Stimulated activated naive B cell treated with anti-CD40 and anti-IgM and Interleukin-4, amounts not matched to agents 10 μg/mL and 1 μg/mL and 100 μg/mL, for 72 hours (primary cell): ENCODE data around the gene SOBP.

Experiments
- ATAC-seq, 2 donors: fragments of 150-1000 bp; cut with Tn5 transposase; replicated peaks; 2 replicates each; pipeline ENCODE4 v1.10.0; 2021; ENCODE audit warnings: moderate library complexity in 1 of 2
- DNase-seq: peaks from one replicate; pipeline ENCODE4 v3.0.0; 2021
- H3K27ac Mint-ChIP-seq: one replicate; pipeline ENCODE4 v1.8.0; 2022; ENCODE audit warnings: mild to moderate bottlenecking, mixed read lengths
- H3K27me3 Mint-ChIP-seq, 2 donors: one replicate each; pipeline ENCODE4 v1.8.0; 2022; ENCODE audit warnings: mixed read lengths in 2 of 2
- H3K36me3 Mint-ChIP-seq, 2 donors: one replicate each; pipeline ENCODE4 v1.8.0; 2022; ENCODE audit warnings: mixed read lengths in 2 of 2, mild to moderate bottlenecking in 1 of 2
- H3K4me1 Mint-ChIP-seq, 2 donors: one replicate each; pipeline ENCODE4 v1.8.0; 2022; ENCODE audit warnings: mixed read lengths in 2 of 2, mild to moderate bottlenecking in 1 of 2
- H3K4me3 Mint-ChIP-seq, 2 donors: one replicate each; pipeline ENCODE4 v1.8.0; 2022; ENCODE audit warnings: mild to moderate bottlenecking in 2 of 2, mixed read lengths in 2 of 2, moderate library complexity in 1 of 2
- H3K9me3 Mint-ChIP-seq, 2 donors: one replicate each; pipeline ENCODE4 v1.8.0; 2022; ENCODE audit warnings: mixed read lengths in 2 of 2, mild to moderate bottlenecking in 1 of 2

The SOBP gene

GRCh38 chr6:107647439-107647948 is 157.6 kb downstream of the SOBP start:
- Mint-ChIP-seq H3K27ac (no peak overlapping the region), H3K27me3 (no peaks in the 10 kb centered on the region), H3K4me3 (no peak overlapping the region)

GRCh38 chr6:107648983-107649382 is 159.1 kb downstream of the SOBP start:
- H3K27ac Mint-ChIP-seq: no peak overlapping the region
- peaks cover 22 to 45% of the 10 kb centered on the region in 2 donors for H3K4me1 Mint-ChIP-seq
- H3K9me3 Mint-ChIP-seq: peaks cover 1 to 4% of the 10 kb centered on the region in 2 donors
- no peak overlapping the region for H3K4me3 Mint-ChIP-seq
- DNase-seq: no peak
- peak in 1 of 2 donors; percentile 67 for ATAC-seq
- no peaks in the 10 kb centered on the region for H3K27me3 Mint-ChIP-seq
- peaks cover 0 to 3% of the 10 kb centered on the region in 2 donors for H3K36me3 Mint-ChIP-seq

More at GRCh38 chr6:107647439-107647948, 157.6 kb downstream of the SOBP start:
- Mint-ChIP-seq H3K9me3 (peaks cover 1 to 4% of the 10 kb centered on the region in 2 donors), H3K4me1 (peaks cover 22 to 45% of the 10 kb centered on the region in 2 donors), H3K36me3 (peaks cover 0 to 3% of the 10 kb centered on the region in 2 donors)
- DNase-seq: no peak
- ATAC-seq: no peak

- H3K36me3 Mint-ChIP-seq: no peaks in the 10 kb centered on the region
- H3K9me3 Mint-ChIP-seq: peaks cover 1 to 4% of the 10 kb centered on the region in 2 donors
- no peak for DNase-seq
- H3K4me1 Mint-ChIP-seq: peaks cover 38 to 59% of the 10 kb centered on the region in 2 donors
- H3K27me3 Mint-ChIP-seq: no peaks in the 10 kb centered on the region
- ATAC-seq: no peak
- H3K4me3 Mint-ChIP-seq: no peak overlapping the region
- H3K27ac Mint-ChIP-seq: no peak overlapping the region
Measured at GRCh38 chr6:107652526-107653182, 162.7 kb downstream of the SOBP start.

- ATAC-seq (no peak), DNase-seq (no peak)
- H3K4me1 Mint-ChIP-seq: peaks cover 35 to 59% of the 10 kb centered on the region in 2 donors
- no peak overlapping the region for H3K27ac Mint-ChIP-seq
- no peaks in the 10 kb centered on the region for H3K36me3 Mint-ChIP-seq
- peaks cover 1 to 4% of the 10 kb centered on the region in 2 donors for H3K9me3 Mint-ChIP-seq
- no peak overlapping the region for H3K4me3 Mint-ChIP-seq
- no peaks in the 10 kb centered on the region for H3K27me3 Mint-ChIP-seq
Measured at GRCh38 chr6:107653183-107653580, 163.3 kb downstream of the SOBP start.

GRCh38 chr6:107653861-107654394 is 164.0 kb downstream of the SOBP start:
- ATAC-seq: no peak
- Mint-ChIP-seq H3K27ac (no peak overlapping the region), H3K4me1 (peaks cover 37 to 59% of the 10 kb centered on the region in 2 donors), H3K36me3 (no peaks in the 10 kb centered on the region), H3K9me3 (peaks cover 1 to 4% of the 10 kb centered on the region in 2 donors), H3K27me3 (no peaks in the 10 kb centered on the region), H3K4me3 (no peak overlapping the region)
- DNase-seq: no peak

- H3K9me3 Mint-ChIP-seq: peaks cover 3 to 7% of the 10 kb centered on the region in 2 donors
- no peaks in the 10 kb centered on the region for H3K27me3 Mint-ChIP-seq
- DNase-seq (no peak), ATAC-seq (no peak)
- H3K4me3 Mint-ChIP-seq: no peak overlapping the region
- peak overlapping the region; percentile 70 for H3K27ac Mint-ChIP-seq
- peaks cover 3 to 4% of the 10 kb centered on the region in 2 donors for H3K36me3 Mint-ChIP-seq
- peaks cover 43 to 64% of the 10 kb centered on the region in 2 donors for H3K4me1 Mint-ChIP-seq
Measured at GRCh38 chr6:107654764-107655163, 164.8 kb downstream of the SOBP start.

GRCh38 chr6:107655245-107655644 is 165.3 kb downstream of the SOBP start:
- Mint-ChIP-seq H3K4me1 (peaks cover 45 to 66% of the 10 kb centered on the region in 2 donors), H3K9me3 (peaks cover 3 to 7% of the 10 kb centered on the region in 2 donors), H3K4me3 (no peak overlapping the region), H3K36me3 (peaks cover 3 to 4% of the 10 kb centered on the region in 2 donors), H3K27me3 (no peaks in the 10 kb centered on the region), H3K27ac (peak overlapping the region; percentile 70)
- no peak for ATAC-seq
- DNase-seq: no peak

GRCh38 chr6:107655864-107656263 is 165.9 kb downstream of the SOBP start:
- peak overlapping the region; percentile 53 for H3K27ac Mint-ChIP-seq
- ATAC-seq (no peak), DNase-seq (no peak)
- H3K4me1 Mint-ChIP-seq: peaks cover 46 to 72% of the 10 kb centered on the region in 2 donors
- peaks cover 3 to 7% of the 10 kb centered on the region in 2 donors for H3K9me3 Mint-ChIP-seq
- H3K4me3 Mint-ChIP-seq: no peak overlapping the region
- H3K27me3 Mint-ChIP-seq: no peaks in the 10 kb centered on the region
- H3K36me3 Mint-ChIP-seq: peaks cover 3 to 4% of the 10 kb centered on the region in 2 donors

GRCh38 chr6:107656401-107656800 is 166.5 kb downstream of the SOBP start:
- Mint-ChIP-seq H3K4me1 (peaks cover 48 to 77% of the 10 kb centered on the region in 2 donors), H3K27me3 (no peaks in the 10 kb centered on the region), H3K4me3 (peak overlapping the region in 1 of 2 donors; percentile 14), H3K27ac (peak overlapping the region; percentile 84), H3K9me3 (peaks cover 3 to 7% of the 10 kb centered on the region in 2 donors), H3K36me3 (peaks cover 3 to 4% of the 10 kb centered on the region in 2 donors)
- DNase-seq (no peak), ATAC-seq (no peak)

GRCh38 chr6:107656883-107657282 is 167.0 kb downstream of the SOBP start:
- ATAC-seq (no peak), DNase-seq (no peak)
- peaks cover 3 to 4% of the 10 kb centered on the region in 2 donors for H3K36me3 Mint-ChIP-seq
- no peaks in the 10 kb centered on the region for H3K27me3 Mint-ChIP-seq
- H3K4me3 Mint-ChIP-seq: peak overlapping the region in 1 of 2 donors; percentile 14
- peaks cover 50 to 80% of the 10 kb centered on the region in 2 donors for H3K4me1 Mint-ChIP-seq
- peak overlapping the region; percentile 84 for H3K27ac Mint-ChIP-seq
- peaks cover 3 to 7% of the 10 kb centered on the region in 2 donors for H3K9me3 Mint-ChIP-seq

- no peak for DNase-seq
- Mint-ChIP-seq H3K27ac (peak overlapping the region; percentile 84), H3K27me3 (no peaks in the 10 kb centered on the region), H3K4me3 (peak overlapping the region; percentile 58 to 67), H3K4me1 (peaks cover 53 to 83% of the 10 kb centered on the region in 2 donors), H3K36me3 (peaks cover 3 to 4% of the 10 kb centered on the region in 2 donors), H3K9me3 (peaks cover 2 to 4% of the 10 kb centered on the region in 2 donors)
- ATAC-seq: no peak
Measured at GRCh38 chr6:107657373-107657754, 167.4 kb downstream of the SOBP start.

GRCh38 chr6:107657755-107658461 is 168.0 kb downstream of the SOBP start:
- H3K27ac Mint-ChIP-seq: peak overlapping the region; percentile 84
- H3K4me3 Mint-ChIP-seq: peak overlapping the region; percentile 67 to 79
- DNase-seq: peak; percentile 92
- peaks cover 3 to 4% of the 10 kb centered on the region in 2 donors for H3K36me3 Mint-ChIP-seq
- H3K4me1 Mint-ChIP-seq: peaks cover 57 to 88% of the 10 kb centered on the region in 2 donors
- peak; percentile 95 for ATAC-seq
- H3K9me3 Mint-ChIP-seq: peaks cover 2 to 4% of the 10 kb centered on the region in 2 donors
- H3K27me3 Mint-ChIP-seq: no peaks in the 10 kb centered on the region

- Mint-ChIP-seq H3K4me3 (peak overlapping the region; percentile 67 to 79), H3K4me1 (peaks cover 56 to 86% of the 10 kb centered on the region in 2 donors), H3K36me3 (peaks cover 3 to 4% of the 10 kb centered on the region in 2 donors), H3K9me3 (peaks cover 2 to 4% of the 10 kb centered on the region in 2 donors), H3K27ac (peak overlapping the region; percentile 84), H3K27me3 (no peaks in the 10 kb centered on the region)
- ATAC-seq (no peak), DNase-seq (no peak)
Measured at GRCh38 chr6:107658920-107659865, 169.3 kb downstream of the SOBP start.
